Body of pancreas (tissue), 4 donors: ENCODE results near the gene HAUS1.

Experiments used
- CTCF ChIP-seq, 7 experiments: fragments of 450-650 bp in 4 of 7; fragments of 200-600 bp in 3 of 7; sonication (generic) in 3 of 7; IDR thresholded peaks; one replicate each; pipeline ENCODE4 v1.5.1; 2016 to 2019; ENCODE audit warnings: antibody characterized with exemption in 7 of 7
- POLR2A ChIP-seq, 3 donors: fragments of 450-650 bp; IDR thresholded peaks; one replicate each; pipeline ENCODE4 v1.6.1; 2016; ENCODE audit warnings: antibody characterized with exemption in 3 of 3, mild to moderate bottlenecking in 2 of 3

DNA sequence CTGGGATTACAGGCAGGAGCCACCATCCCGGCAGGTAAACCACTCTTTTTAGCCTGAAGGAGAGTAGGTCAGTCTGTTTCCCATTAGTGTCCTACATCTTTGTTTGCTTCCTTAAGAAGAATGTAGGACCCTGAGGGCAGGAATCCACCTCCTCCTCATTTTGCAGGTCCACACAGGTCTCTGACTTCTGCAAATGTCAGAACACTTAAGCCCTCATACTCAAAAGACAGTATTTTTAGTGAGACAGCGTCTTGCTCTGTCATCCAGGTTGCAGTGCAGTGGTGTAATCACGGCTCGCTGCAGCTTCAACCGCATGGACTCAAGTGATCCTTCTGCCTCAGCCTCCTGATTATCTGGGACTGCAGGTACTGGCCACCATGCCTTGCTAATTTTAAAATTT lies 41.4 kb upstream of the HAUS1 start:
- TF ChIP-seq CTCF (IDR thresholded peaks at IDR 0.05) (no peak), POLR2A (IDR thresholded peaks at IDR 0.05) (no peak)
